MM.1S (cell line): ENCODE data around the gene RARB.

Experiments
- EZH2 ChIP-seq: fragments of 300-600 bp; sonication (generic); optimal IDR thresholded peaks from 2 replicates; pipeline ENCODE3; 2017; ENCODE audit warnings: low read depth, mild to moderate bottlenecking, antibody characterized with exemption, low read length, mixed read lengths
- TF ChIP-seq, protein P1 (sequence below): fragments of 300-600 bp; sonication (generic); IDR thresholded peaks from 2 replicates; pipeline ENCODE4 v1.5.1; 2016; ENCODE audit warnings: antibody characterized with exemption, low read length, mixed read lengths

DNA sequence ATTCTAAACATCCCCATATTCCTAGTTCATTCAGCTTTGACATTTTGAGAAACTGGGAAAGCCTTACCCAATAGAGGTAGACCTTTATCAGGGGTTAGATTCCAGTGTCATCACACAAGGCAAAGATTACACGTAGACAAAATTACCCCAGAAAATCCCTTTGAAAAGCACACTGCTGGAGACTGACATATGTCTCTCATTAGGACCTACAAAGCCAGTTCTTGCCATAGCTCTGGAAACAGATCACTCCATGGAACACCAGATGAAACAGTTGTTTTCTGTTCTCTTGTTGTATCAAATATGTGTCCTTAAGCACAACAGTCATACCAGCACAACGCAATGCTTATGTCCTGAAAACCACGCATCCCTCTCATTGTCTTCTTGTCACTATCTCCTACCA, 44.7 kb downstream of the RARB start:
- TF ChIP-seq, protein P1, sequence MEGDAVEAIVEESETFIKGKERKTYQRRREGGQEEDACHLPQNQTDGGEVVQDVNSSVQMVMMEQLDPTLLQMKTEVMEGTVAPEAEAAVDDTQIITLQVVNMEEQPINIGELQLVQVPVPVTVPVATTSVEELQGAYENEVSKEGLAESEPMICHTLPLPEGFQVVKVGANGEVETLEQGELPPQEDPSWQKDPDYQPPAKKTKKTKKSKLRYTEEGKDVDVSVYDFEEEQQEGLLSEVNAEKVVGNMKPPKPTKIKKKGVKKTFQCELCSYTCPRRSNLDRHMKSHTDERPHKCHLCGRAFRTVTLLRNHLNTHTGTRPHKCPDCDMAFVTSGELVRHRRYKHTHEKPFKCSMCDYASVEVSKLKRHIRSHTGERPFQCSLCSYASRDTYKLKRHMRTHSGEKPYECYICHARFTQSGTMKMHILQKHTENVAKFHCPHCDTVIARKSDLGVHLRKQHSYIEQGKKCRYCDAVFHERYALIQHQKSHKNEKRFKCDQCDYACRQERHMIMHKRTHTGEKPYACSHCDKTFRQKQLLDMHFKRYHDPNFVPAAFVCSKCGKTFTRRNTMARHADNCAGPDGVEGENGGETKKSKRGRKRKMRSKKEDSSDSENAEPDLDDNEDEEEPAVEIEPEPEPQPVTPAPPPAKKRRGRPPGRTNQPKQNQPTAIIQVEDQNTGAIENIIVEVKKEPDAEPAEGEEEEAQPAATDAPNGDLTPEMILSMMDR: no peak
- TF ChIP-seq EZH2: no peak
